GM12864 (cell line): Measurements from ENCODE around the gene USP10.

Experiments used
- DNase-seq: peaks from one replicate; pipeline ENCODE4 v3.0.0-alpha.2; 2011; ENCODE audit warnings: low read depth
- H3K4me3 ChIP-seq: 2 replicates; pipeline ENCODE4 v1.5.1; 2011; ENCODE audit warnings: mild to moderate bottlenecking, low read depth, low read length, control low read depth
- TF ChIP-seq, protein P1 (sequence below): IDR thresholded peaks from 2 replicates; pipeline ENCODE4 v1.5.1; 2011; ENCODE audit warnings: low read depth, mild to moderate bottlenecking, moderate library complexity, low read length, control low read depth, inconsistent platforms; ENCODE audit errors: missing control alignments

USP10 gene

DNA sequence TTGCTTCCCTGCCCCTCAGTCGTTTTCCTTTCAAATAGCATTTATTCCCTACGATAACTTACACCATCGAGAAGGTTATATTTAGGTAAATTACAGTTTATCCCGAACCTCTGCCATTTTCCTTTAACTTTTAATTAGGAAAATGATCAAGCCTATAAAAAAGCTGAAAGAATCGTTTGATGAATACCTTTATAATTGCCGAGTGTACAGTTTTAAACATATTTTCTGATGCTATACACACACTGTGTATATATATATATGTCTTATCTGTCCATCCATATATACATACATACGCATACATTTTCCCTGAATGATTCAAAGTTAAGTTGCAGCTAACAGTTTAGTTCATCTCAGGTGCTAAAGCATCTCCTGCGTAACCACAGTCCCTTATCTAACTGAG, 63.4 kb downstream of the USP10 start:
- H3K4me3 ChIP-seq: no peak overlapping the region
- DNase-seq: no peak
- TF ChIP-seq, protein P1, sequence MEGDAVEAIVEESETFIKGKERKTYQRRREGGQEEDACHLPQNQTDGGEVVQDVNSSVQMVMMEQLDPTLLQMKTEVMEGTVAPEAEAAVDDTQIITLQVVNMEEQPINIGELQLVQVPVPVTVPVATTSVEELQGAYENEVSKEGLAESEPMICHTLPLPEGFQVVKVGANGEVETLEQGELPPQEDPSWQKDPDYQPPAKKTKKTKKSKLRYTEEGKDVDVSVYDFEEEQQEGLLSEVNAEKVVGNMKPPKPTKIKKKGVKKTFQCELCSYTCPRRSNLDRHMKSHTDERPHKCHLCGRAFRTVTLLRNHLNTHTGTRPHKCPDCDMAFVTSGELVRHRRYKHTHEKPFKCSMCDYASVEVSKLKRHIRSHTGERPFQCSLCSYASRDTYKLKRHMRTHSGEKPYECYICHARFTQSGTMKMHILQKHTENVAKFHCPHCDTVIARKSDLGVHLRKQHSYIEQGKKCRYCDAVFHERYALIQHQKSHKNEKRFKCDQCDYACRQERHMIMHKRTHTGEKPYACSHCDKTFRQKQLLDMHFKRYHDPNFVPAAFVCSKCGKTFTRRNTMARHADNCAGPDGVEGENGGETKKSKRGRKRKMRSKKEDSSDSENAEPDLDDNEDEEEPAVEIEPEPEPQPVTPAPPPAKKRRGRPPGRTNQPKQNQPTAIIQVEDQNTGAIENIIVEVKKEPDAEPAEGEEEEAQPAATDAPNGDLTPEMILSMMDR: no peak

DNA sequence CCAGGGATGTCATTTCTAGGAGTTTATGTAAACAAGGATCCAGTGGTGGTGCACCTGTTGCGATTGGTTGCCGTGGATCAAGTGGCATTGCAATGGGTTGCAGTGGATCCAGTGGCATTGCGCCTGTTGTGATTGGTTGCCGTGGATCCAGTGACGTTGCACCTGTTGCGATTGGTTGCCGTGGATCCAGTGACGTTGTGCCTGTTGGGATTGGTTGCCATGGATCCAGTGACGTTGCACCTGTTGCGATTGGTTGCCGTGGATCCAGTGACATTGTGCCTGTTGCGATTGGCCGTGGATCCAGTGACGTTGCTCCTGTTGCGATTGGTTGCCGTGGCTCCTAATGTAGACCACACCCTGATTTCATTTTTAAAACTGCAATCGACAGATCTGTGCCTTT, 63.8 kb downstream of the USP10 start:
- no peak overlapping the region for H3K4me3 ChIP-seq
- DNase-seq: no peak

DNA sequence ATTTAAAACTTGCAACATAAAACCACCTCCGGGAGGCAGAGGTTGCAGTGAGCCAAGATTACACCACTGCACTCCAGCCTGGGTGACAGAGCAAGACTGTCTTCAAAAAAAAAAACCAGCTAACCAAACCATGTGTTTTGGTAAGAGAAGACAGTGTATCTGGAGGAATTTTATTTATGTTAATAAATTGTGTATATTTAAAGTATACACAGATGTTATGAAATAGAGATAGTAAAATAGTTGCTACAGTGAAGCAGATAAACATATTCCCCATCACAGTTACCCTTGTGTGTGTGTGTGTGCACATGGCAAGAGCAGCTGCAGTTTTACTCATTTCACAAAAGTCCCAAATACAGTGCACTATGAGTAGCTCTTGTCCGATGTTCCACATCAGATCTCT, 65.2 kb downstream of the USP10 start:
- TF ChIP-seq, protein P1: no peak
- H3K4me3 ChIP-seq: no peak overlapping the region
- no peak for DNase-seq

More for the DNA sequence above, 63.8 kb downstream of the USP10 start:
- TF ChIP-seq, protein P1: no peak

DNA sequence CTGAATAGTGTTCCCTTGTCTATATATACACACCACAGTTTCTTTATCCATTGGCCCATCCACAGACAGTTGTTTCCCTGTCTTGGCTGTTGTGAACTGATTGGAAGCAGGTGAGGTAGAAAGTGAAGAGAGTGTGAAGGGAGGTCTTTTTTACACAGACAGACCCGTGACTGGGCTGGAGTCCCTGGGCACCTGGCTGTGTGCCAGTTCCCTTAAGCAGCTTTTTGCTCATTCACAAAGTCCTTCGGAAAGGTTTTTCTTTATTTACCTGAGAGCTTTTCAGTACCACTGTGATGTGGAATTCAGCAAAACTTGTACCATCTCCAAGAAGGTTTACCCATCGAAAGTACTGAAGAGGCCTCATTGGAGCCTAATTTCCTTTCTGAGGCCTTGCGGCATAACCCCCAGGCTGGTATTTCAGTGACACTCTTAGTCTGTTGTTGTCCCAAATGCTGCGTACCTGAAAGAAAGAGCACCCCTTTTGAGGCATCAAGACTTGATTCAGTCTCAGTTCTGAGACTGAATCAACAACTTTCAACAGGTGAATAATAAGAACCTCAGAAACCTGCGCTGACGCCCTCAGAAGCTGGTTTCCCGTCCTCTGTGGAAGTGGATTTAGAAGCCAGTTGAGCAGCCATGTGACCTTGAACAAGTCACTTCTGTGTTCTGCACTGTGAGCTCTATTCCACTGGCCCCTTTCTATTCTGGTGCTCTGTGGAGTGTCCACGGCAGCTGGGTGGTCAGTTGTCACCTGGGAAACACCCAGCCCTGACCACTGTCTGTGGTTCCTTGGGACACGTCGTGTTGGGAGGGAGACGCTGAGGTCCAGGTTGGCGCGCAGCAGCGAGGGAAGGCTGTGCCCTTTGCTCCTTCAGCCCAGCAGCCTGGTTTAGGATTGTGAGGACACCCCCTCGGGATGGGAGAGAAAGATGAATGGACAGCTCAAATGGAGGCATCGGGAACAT, 66.1 kb downstream of the USP10 start:
- no peak overlapping the region for H3K4me3 ChIP-seq
- no peak for DNase-seq
- TF ChIP-seq, protein P1: no peak

DNA sequence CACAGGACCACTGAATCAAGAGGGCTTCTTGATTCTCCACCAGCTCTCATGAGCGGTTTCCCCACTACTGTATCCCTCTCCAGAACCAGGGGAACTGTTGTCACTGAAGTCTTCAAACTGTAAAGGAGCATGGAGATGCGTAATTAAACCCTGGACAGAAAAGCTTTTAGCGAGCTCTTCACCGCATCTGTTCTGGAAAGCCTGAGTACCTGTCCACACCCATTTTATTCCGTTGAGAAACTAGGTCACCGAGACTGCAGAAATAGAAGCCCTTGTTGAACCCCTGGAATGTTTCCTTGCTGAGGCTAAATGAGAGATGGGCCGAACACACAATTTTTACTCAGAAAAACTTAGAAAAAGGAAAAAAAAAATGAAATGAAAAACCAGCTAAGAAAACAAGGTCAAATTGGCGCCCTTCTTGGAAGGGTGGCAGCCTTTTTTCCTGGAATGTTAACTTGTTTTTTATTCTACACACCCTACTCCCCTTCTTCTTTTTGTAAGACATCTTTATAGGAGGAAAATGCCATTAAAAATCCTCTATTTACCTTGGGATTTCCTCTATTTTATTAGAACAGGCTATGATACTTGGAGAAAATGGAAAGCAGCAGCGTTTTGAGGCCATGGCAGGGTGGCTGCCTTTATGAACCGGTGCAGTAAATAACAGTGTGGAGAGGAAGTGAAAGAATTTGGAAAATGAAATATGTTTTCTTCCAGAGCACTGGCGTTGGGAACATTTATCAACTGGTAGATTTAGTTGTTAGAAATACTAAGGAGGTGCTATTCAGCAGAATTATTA, 67.4 kb downstream of the USP10 start:
- TF ChIP-seq, protein P1: no peak
- DNase-seq: no peak
- H3K4me3 ChIP-seq: no peak overlapping the region

DNA sequence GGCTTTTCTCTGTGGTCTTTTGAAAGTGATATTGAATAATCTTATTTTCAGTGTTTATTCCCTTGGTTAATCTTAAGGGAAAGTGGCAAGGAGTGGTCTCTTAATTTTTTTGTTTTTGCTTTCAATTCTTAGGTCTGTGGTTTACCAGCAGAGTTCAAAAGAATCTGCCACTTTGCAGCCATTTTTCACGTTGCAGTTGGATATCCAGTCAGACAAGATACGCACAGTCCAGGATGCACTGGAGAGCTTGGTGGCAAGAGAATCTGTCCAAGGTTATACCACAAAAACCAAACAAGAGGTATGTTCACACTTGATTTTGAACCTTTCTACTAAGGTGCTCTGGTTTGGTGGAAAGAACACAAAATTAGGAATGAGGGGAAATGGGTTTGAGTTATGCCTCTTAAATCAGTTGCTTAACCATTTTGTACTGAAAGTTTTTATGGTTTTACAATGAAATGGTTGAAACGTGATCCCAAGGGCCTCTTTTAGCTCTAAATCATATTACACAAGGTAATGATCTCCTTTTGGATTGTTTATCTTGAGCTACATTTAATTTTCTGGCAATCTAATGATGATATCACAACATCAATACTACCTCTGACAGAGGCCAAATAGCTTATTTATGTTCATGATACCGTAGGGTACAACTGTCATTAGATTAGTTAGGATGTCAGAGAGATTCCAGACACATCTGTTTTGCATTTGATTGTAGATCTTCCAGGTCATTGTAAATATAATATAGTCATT, 68.4 kb downstream of the USP10 start:
- TF ChIP-seq, protein P1: no peak
- DNase-seq: no peak
- no peak overlapping the region for H3K4me3 ChIP-seq
